ENCODE results near the gene AK5.

AK5 gene

GRCh38 chr1:77350012-77350770 lies 68.4 kb downstream of the AK5 start:
- no peak for DNase-seq (ENCODE audit: low read depth)

- no peak for DNase-seq (ENCODE audit: low read depth)
These were observed 72.7 kb downstream of the AK5 start for GRCh38 chr1:77354536-77354935.

- no peak for DNase-seq (ENCODE audit: low read depth)
These were observed 73.2 kb downstream of the AK5 start for GRCh38 chr1:77355010-77355409.

GRCh38 chr1:77356136-77356535 lies 74.3 kb downstream of the AK5 start:
- DNase-seq (ENCODE audit: low read depth): no peak

- no peak for DNase-seq (ENCODE audit: low read depth)
These were observed 78.4 kb downstream of the AK5 start for GRCh38 chr1:77360256-77360655.

- DNase-seq (ENCODE audit: low read depth): no peak
These were observed 79.8 kb downstream of the AK5 start for GRCh38 chr1:77361621-77362020.

- DNase-seq (ENCODE audit: low read depth): no peak
These were observed 88.3 kb downstream of the AK5 start for GRCh38 chr1:77370161-77370560.

- DNase-seq (ENCODE audit: low read depth): no peak
These were observed 88.9 kb downstream of the AK5 start for GRCh38 chr1:77370583-77371306.

- no peak for DNase-seq (ENCODE audit: low read depth)
These were observed 89.6 kb downstream of the AK5 start for GRCh38 chr1:77371396-77371795.

- no peak for DNase-seq (ENCODE audit: low read depth)
These were observed 91.9 kb downstream of the AK5 start for GRCh38 chr1:77373702-77374101.

- no peak for DNase-seq (ENCODE audit: low read depth)
These were observed 93.7 kb downstream of the AK5 start for GRCh38 chr1:77375541-77375940.

GRCh38 chr1:77375990-77376389 lies 94.2 kb downstream of the AK5 start:
- no peak for DNase-seq (ENCODE audit: low read depth)

- DNase-seq (ENCODE audit: low read depth): no peak
These were observed 97.1 kb downstream of the AK5 start for GRCh38 chr1:77378723-77379535.

- no peak for DNase-seq (ENCODE audit: low read depth)
These were observed 100.5 kb downstream of the AK5 start for GRCh38 chr1:77382366-77382765.

GRCh38 chr1:77383236-77383635 lies 101.4 kb downstream of the AK5 start:
- DNase-seq (ENCODE audit: low read depth): no peak

GRCh38 chr1:77385551-77385950 lies 103.7 kb downstream of the AK5 start:
- no peak for DNase-seq (ENCODE audit: low read depth)

- DNase-seq (ENCODE audit: low read depth): no peak
These were observed 104.5 kb downstream of the AK5 start for GRCh38 chr1:77386276-77386675.

GRCh38 chr1:77387553-77387952 lies 105.7 kb downstream of the AK5 start:
- no peak for DNase-seq (ENCODE audit: low read depth)

- no peak for DNase-seq (ENCODE audit: low read depth)
These were observed 106.8 kb downstream of the AK5 start for GRCh38 chr1:77388661-77389060.

GRCh38 chr1:77392486-77392885 lies 110.7 kb downstream of the AK5 start:
- DNase-seq (ENCODE audit: low read depth): no peak

- no peak for DNase-seq (ENCODE audit: low read depth)
These were observed 112.3 kb downstream of the AK5 start for GRCh38 chr1:77394166-77394565.

- no peak for DNase-seq (ENCODE audit: low read depth)
These were observed 113.2 kb downstream of the AK5 start for GRCh38 chr1:77395051-77395450.

- no peak for DNase-seq (ENCODE audit: low read depth)
These were observed 116.3 kb downstream of the AK5 start for GRCh38 chr1:77398152-77398551.

All from activated T-helper 9 cell treated with anti-CD3 and anti-CD28 coated beads, Interleukin-2, amount 50 U/mL, for 16 hours (primary cell).